Stimulated activated CD8-positive, alpha-beta memory T cell treated with anti-CD3 and anti-CD28 coated beads, Interleukin-7, amount 100 ng/mL, for 4 hours (primary cell): ENCODE results near the gene HADHA.

ENCODE experiments used
- DNase-seq, 2 donors: peaks; one replicate each; pipeline ENCODE4 v3.0.0-alpha.2; 2020; ENCODE audit warnings: low read depth in 2 of 2

HADHA gene

DNA sequence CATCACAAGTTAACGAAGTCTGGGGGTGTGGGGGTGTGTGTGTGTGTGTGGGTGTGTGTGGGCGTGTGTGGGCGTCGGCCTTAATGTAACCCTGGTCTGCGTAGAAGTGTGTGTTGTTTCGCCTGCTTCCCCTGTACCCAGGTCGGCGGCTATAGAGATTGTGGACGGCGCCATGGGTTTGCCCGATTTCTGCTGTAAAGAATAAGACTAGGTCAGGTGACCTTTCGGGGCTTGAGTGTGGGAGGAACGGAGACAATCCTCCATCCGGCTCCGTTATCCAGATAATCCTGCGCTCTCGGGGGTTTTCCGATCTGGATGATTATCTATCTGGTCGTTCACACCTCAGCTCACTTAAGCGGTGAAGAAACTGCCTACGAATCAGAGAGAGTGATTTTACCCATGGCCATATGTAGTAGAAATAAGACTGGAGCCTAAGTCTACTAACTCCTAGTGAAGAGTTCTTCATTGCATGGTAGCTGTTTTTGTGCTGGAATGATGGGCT lies 850 bp upstream of the HADHA start:
- DNase-seq: peak; percentile 31 to 33

- DNase-seq: no peak
Measured at GRCh38 chr2:26243470-26244308, 743 bp downstream of the HADHA start.

GRCh38 chr2:26241928-26242436 lies 2.5 kb downstream of the HADHA start:
- DNase-seq: no peak

- DNase-seq: no peak
Measured at GRCh38 chr2:26238311-26238958, 6.0 kb downstream of the HADHA start.

GRCh38 chr2:26237868-26238267 lies 6.6 kb downstream of the HADHA start:
- DNase-seq: no peak

- no peak for DNase-seq
Measured at GRCh38 chr2:26235089-26235488, 9.3 kb downstream of the HADHA start.

- DNase-seq: no peak
Measured at GRCh38 chr2:26230806-26231205, 13.6 kb downstream of the HADHA start.

DNA sequence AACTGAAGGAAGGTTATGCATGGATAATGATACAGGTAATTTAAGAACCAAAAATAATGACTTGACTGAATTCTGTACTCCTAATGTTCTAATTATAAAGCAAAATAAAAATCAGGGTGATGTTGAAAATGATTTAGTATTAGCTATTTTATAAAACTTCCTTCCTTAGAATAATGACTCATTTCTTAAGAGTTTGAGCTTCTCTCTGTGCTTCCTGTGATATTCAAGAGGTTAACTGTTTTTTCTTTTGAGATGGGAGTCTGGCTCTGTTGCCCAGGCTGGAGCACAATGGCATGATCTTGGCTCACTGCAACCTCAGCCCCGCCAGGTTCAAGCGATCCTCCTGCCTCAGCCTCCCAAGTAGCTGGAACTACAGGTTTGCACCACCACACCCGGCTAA lies 14.8 kb downstream of the HADHA start:
- DNase-seq: no peak

DNA sequence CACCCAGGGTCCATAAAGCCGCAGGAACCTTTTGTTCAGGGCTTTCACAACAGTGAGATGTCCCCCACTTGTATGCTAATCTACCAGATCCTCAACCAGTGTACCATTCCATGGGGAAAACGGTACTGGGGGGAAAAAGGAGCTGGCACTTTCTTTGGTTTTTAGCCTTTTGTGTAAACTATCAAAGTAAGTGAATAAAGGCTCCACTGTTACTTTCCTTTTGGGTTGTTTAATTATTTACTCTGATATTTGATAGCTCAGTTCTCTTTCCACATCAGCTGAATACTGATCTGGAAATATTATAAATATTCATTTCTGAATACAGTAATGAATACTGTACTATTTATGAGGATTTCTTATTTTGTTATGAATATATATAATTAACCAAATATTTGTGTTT lies 20.3 kb downstream of the HADHA start:
- DNase-seq: no peak

DNA sequence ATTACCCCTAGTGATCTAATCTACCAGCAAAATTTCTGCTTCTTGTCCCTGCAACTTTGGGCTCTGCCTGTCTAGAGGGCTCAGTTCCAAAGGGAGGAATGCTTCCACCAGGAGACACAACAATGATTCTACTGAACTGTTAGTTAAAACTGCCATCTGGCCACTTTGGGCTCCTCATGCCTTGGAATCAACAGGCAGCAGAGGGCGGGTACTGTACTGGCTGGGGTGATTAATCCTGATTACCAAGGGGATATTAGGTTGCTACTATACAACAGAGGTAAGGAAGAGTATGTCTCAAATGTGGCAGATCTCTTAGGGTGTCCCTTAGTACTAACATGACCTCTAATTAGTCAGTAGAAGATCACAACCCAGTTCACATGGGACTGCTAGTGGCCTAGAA lies 21.4 kb downstream of the HADHA start:
- DNase-seq: no peak

- DNase-seq: no peak
Measured at GRCh38 chr2:26217720-26218119, 26.7 kb downstream of the HADHA start.

- DNase-seq: no peak
Measured at GRCh38 chr2:26216587-26216986, 27.8 kb downstream of the HADHA start.

DNA sequence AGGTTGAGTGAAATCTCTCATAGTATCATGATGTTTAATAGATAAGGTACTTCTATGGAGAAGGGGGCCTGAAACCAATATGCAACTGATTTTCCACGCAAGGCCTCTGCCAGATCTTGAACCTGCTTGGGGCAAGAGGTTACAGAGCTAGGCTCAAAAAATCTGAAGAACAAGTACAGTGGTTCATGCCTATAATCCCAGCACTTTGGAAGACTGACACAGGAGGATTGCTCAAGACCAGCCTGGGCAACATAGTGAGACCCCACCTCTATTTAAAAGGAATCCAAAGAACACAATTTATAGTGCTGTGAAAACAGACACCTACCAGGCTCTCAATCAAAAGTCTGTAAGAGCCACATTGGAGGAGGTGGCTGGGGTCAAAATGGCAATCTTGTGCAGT lies 28.6 kb downstream of the HADHA start:
- DNase-seq: no peak

DNA sequence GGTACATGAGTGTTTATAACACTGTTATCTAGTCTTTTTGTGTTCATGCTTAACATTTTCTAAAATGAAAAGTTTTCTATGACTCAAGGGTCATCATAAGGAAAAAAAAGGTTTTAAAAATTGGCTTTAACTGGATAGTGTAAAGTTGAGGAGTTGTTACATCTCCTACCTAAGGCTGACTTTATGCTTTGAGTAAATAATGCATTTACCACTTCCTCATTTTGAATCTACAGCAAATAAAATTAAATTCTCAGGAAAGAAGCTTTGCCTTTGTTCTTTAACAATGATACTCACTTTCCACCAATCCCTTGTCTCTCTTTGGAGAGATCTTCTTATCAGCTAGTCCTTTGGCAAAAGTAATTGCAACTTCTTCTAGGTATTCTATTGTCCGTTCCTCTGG lies 29.7 kb downstream of the HADHA start:
- DNase-seq: no peak

- DNase-seq: no peak
Measured at GRCh38 chr2:26212011-26212410, 32.4 kb downstream of the HADHA start.

- no peak for DNase-seq
Measured at GRCh38 chr2:26203906-26204305, 40.5 kb downstream of the HADHA start.

DNA sequence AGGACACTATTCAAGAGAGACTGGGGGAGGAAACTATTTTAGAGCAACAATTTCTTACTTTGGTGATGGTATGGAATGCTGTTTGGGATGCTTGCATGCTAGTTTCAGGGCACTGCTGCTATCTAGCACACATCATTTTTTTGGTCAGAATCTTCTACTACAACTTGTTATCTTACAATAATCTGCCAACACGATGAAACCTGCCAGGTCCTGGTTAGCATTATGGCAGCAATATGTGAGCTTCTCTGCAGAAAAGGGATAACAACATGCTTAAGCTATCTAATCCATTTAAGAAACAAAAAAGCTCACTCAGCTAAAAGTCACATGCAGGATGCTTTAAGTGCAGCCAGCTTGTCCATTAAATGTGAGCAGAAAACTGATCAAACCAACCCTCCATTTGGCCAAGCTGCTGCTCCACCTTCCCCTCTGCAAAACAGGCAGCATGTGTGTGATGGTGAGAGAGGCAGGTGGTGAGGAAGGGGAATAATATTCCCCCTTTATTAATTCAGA lies 41.4 kb downstream of the HADHA start:
- no peak for DNase-seq

GRCh38 chr2:26197516-26197915 lies 46.9 kb downstream of the HADHA start:
- no peak for DNase-seq

DNA sequence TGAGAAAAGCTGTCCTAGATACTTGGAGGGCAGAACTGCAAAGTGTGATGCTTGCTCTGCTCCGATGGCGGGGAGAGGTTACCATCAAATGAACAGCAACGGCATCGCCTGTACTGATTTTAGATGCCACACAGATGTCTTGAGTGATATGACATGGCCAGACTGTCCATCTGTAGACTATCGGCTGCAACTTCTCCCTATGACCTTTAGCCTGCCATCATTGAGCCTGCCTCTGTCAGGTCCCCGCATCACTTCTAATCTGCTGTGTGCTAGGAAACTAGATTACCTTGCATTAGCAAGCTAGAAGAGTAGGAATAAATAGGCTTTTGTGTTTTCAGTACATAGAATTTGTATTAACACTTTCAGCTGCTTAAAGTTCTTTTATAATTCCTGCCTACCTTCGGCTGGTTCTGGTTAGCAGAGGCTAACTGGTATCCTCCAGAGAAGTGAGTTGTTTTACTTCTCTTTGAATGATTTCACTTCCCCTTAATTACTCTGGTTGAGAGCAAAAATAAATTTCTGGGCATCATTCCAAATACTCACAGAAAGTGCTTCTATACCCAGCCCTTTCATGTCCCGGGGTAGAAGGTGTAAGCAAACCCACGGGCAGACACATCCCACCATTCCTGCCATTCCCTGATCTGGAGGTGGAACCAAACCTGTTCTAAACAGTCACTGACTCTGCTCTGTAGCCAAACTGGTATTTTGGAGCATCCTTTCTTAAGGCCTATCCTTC lies 47.6 kb downstream of the HADHA start:
- no peak for DNase-seq

GRCh38 chr2:26195040-26195984 lies 49.1 kb downstream of the HADHA start:
- DNase-seq: no peak
